GM18867 (cell line): ENCODE results near the gene CNOT4.
"Not testable (repeated sequence)": the region's sequence is repeated elsewhere in the genome, so short reads cannot be mapped to it uniquely, and the experiment has no call there.

ENCODE experiments used
- ATAC-seq: cut with Tn5 transposase; IDR thresholded peaks from one replicate; pipeline ENCODE4 v1.9.1; 2021; ENCODE audit warnings: mild to moderate bottlenecking, moderate library complexity; ENCODE audit not compliant: unreplicated experiment

CNOT4 gene

DNA sequence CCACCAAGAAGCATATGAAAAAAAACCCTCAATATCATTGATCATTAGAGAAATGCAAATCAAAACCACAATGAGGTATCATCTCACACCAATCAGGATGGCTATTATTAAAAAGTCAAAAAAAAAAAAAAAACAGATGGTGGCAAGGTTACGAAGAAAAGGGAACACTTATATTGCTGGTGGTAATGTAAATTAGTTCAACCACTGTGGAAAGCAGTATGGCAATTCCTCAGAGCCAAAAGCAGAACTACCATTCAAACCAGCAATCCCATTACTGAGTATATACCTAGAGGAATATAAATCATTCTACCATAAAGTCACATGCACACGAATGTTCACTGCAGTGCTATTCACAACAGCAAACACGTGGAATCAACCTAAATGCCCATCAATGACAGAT, 46.0 kb downstream of the CNOT4 start:
- no peak for ATAC-seq

DNA sequence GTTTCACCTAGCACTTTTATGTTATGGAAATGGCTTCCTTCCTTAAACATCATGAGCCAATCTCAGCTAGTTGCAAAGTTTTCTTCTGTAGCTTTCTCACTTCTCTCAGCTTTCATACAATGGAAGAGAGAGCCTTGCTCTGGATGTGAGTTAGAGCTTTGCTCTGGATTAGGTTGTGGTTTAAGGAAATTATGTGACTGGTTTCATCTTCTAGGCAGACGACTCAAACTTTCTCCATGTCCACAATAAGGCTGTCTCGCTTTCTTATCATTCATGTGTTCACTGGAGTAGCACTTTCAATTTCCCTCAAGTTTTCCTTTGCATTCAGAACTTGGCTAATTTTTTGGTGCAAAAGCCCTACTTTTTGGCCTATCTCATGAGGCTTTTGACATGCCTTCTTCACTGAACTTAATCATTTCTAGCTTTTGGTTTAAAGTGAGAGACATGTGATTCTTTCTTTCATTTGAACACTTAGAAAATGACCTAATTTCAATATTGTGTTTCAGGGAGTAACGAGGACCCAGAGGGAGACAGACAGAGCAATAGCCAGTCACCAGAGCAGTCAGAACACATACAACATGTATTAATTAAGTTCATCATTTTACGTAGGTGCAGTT, 49.8 kb downstream of the CNOT4 start:
- ATAC-seq: peak; percentile 70

DNA sequence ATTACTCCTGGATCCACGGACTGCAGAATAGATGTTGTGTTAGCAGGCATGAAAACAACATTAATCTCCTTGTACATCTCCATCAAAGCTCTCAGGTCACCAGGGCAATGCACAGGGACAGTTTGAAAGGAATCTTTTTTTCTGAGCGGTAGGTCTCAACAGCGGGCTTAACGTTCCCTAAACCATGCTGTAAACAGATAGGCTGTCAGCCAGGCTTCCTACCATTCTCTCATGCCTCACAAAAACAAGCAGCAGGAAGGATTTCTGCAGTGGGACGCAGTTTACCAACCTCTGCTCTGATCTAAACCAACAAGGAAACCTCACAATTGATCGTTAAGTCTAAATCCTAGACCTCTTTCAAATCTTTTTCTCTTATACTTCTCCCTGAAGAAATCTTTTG, 50.8 kb downstream of the CNOT4 start:
- no peak for ATAC-seq

DNA sequence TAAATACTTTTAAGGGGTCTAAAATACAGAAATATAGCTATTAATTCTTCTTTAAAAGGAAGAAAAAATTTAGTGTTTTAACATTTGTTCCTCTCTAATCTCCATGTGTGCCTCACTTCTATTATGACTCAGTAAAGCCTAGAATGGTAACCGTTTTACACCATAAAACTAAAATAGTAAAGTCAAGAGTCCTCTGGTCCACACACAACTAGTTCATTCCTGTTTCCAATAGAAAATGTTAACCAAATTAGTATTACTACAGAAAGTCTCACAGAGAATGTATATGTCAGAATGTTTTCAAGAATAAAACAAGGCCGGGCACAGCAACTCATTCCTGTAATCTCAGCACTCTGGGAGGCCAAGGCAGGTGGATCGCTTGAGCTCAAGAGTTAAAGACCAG, 55.8 kb downstream of the CNOT4 start:
- no peak for ATAC-seq

DNA sequence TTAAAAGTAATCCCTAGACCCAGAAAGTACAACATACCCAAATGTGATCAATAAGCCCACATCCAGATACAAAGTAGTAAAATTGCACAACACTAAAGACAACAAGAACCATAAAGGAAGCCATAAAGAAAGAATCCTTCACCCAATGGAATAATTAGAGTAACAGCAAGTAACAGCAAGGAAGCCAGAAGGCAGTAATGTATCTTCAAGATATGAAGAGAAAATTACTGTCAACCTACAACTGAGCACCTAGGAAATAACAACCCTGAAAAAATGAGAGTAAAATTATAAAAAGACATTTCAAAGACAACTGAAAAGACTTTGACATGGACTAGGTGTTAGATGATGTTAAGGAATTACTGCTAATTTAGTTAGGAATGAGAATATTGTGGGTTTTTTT, 60.5 kb downstream of the CNOT4 start:
- no peak for ATAC-seq

DNA sequence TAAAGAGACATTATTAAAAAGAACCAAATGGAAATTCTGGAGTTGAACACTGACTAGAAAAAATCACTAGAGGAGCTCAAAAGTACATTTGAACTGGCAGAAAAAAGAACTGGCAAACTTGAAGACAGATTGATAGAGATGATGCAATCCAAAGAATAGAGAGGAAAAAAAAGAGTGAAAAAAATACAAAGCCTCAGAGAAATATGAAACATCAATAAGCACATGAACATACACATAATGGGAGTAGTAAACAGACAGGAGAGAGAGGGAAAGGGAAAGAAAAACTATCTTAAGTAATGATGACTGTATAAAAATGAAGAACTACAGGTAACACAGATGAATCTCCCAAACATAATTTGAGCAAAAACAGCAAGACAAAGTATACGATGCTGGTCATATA, 61.1 kb downstream of the CNOT4 start:
- no peak for ATAC-seq

DNA sequence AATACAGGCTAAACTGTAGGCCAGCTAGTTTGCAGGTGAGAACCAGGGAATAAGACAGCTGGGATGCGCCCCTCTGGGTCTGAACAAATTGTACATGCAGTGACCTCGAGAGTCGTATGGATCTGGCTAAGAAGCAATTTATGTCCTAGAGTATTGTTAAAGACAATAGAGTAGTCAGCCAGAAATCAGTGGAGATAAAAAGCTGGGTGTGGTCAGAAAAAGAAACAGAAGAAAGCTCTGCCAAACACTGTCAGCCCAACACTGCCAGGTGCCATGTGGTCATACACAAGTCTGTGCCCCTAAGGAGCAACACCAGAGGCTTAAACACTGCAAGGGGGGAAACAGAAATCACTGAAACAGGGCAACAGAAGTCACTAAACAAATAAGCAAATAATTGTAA, 62.2 kb downstream of the CNOT4 start:
- no peak for ATAC-seq

DNA sequence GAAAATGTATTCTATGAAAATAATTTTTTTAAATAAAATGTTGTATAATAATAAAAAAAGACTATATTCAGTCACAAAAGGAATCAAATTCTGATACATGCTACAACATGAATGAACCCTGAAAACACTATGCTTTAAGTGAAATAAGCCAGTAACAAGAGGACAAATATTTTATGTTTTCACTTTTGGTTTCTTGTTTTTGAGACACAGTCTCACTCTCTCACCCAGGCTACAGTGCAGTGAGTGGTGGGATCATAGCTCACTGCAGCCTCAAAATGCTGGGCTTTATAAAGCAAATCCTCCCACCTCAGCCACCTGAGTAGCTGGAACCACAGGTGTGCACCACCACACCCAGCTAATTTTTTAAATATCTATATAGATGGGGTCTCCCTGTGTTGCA, 64.2 kb downstream of the CNOT4 start:
- peak; percentile 57 for ATAC-seq

DNA sequence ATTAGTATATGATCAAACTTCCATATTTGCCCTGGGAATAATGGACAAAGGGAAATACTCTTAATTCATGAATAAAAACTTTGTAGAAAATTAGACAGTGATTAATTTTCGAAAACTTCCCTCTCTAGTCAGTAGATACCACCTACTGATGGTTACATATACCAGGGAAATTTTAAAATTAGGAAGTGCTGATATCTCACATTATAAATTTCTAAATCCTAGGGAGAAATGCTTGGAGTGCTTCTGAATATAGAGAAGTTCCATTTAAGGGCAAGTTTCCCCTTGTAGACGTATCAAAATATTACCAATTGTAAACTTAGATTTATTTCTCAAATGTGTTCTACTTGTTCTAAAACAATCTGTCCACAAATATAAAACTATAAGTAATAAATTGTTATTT, 64.6 kb downstream of the CNOT4 start:
- ATAC-seq: not testable (repeated sequence)

DNA sequence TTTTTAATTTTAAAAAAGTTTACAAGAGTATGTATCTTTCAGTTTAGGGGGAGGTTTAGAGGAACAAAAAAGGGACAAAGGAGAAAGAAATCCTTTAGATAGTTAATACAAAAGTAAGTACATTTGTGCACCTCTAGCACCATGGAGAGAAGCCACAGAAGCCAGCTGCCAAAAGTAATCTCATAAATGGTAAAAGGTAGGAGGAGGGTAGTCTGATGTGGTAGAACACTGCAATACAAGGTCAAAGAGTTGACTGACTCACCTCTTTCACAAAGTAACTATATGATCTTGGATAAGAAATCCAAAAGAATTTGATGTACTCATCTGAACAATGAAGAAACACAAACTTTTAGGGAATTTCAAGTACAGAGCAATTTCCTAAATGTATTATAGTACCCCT, 68.1 kb downstream of the CNOT4 start:
- ATAC-seq: no peak

DNA sequence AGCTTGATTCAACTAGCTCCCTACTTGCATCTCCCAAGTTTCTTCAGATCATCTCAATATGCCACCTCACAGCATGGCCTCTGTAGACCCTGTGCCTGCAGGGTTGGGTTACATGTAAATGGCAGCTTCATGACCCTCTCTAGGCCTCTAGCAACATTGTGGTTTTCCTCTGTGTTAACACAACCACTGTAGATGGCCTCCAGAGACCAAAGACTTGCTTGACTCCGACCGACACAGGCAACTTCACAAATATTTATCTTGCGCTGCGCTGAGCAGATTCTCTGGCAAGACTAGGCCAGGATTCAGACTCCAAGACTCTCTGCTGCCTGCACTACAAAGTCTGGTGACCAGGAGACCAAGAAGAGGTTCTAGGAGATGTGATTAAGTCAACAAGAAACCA, 75.9 kb downstream of the CNOT4 start:
- no peak for ATAC-seq

DNA sequence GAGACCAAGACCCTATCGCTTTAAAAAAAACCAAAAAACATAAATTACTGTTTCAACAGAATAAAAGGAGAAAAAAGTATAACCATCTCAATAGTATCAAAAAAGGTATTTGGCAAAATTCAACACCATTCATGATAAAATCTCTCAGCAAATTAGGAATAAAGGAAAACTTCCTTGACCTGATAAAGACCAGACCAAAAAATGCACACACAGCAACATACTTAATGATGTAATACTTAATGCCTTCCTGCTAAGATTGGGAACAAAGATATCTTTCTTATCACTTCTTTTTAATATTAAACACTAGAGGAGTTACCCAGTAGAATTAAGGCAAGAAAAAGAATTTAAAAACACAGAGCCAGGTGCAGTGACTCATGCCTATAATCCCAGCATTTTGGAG, 79.3 kb downstream of the CNOT4 start:
- ATAC-seq: no peak

DNA sequence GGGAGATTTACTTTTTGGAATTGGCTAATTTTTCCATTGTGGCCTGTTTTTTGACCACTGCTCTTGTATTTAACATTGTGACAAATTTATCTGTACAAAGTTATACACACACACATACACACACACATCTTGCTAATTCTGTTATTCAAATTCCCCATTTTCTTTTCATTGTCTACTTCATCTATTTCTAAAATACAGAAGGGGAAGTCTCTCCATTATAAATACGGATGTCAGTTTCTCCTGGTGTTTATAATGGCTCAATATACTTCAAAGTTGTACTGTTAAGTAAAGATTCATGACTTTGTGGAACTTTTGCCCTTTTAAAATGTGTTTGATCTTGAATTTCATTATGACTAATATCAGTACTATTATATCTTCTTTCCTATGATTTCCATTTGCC, 81.0 kb downstream of the CNOT4 start:
- no peak for ATAC-seq

DNA sequence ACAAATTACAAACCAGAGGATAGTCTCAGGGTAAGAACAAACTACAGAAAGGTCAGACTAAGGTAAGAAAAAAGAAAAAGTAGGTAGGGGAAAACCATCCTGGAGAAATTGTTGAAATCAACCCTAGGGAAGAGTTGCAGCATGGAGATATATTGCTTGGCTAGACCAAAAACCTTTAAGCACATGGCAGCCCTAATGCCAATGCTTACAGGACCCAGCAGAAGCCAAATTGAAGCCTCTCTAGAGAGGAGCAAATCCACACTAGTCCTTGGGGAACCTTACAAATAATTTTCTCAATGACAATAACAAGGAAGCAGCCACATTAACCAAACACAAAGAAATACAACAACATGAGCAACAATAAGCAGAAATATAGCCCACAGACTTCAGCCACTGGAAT, 81.9 kb downstream of the CNOT4 start:
- ATAC-seq: no peak

DNA sequence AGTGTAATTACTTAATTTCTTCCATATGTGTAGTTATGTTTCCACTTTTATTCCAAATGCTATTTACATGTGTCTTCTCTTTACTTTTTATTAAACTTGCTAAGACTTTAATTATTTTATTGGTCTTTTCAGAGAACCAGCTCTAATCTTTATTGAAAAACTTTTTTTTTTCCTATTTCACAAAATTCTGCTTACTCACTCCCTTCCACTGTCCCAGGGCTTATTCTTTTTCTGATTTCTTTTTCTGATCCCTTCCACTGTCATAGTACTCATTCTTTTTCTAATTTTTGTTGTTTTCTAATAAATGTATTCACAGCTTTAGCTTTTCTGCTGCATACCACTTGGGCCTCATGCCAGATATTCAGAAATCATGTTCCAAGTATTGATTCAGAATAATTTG, 82.7 kb downstream of the CNOT4 start:
- ATAC-seq: no peak

DNA sequence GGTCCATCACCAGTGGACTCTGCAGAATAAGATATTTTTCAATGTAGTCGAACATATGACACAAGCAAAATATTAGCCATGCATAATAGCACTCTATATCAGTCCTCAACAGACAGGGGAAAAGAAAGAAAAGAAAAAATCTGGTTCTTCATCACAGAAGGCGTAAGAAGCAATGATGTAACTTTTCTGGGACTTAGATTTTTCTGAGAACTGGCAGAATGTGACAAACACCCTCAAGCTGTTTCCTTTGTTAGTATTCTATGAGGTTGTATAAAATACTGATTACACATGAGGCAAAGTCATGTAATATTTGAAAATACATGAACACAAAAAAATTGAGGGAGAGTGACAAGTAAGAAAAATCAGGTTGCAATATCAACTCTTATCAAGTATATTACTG, 84.9 kb downstream of the CNOT4 start:
- ATAC-seq: no peak

DNA sequence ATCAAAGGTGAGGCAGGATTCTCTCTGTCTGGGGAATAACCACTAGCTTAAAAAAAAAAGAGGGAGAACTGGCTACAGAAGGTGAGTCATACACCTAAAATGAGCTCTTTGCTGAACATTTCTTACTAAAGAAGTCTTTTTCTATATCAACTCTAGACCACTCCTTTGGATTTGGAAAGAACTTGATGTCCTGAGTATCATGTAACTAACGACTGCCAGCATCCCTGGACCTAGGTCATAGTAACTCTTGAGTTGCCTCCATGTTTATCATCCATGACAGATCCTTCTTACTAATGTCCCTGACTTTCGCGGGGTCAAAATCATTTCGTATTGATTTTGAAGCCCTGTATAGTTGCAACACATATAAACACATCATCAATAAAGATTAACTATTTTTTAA, 89.1 kb downstream of the CNOT4 start:
- ATAC-seq: no peak

DNA sequence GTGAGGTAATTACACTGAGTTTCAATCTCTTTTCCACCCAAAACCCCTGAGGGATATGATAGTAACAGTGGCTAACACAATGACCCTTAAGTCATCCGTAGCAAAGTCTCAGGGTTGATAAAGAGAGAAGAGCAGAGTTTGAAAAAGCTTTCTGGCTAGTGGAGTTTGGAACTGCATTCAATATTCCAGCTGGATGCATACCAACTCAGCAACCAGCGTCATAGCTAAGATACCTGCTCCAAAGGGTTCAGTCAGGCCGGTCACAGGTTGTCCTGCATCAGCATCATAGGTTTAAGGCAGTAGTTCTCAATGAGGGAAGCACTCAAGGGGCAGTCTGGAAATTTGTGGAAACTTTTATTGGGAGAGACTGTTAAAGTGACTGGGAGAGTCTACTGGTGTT, 93.5 kb downstream of the CNOT4 start:
- ATAC-seq: no peak

DNA sequence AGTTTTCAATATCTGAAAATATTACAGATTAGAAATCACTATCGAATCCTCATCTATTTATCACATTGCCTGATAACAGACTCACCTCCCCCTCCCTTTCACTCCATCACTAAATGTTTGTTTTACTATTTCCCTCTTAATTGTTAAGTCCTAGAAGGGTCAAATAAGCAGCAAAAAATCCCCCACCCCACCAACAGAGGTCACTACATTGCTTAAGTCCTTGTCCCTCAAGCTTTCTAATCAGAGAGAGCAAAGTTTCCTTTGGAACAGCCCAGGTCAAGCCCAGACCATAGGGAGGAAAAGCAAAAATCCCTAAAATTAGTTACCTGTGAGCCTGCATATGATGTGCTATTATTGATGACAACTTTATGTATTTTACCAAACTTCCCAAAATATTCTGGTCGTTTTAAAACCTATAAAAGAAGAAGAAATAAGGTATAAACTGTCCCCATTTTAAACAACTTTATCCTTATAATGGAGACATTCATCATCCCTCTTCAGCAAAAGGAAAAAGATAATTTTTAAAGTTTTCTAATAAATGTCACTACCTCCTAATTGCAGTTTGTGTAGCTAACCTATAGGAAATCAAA, 95.0 kb downstream of the CNOT4 start:
- ATAC-seq: no peak

DNA sequence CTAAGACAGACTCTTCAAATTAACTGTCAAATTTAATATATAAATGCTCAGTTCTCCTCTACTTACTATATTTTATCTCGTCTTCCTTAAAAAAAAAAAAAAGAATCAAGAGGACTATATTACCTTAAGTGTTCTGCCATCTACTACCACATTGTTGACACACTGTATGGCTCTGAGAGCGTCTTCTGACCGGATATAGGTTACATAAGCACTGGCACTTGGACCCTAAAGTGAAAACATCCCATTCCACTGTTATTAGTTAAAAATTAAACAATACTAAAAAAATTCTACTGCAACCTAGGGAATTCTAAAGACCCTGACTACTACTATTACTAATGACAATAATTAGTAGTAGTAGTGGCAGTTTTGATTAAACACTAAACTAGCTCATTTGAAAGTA, 95.7 kb downstream of the CNOT4 start:
- ATAC-seq: no peak

DNA sequence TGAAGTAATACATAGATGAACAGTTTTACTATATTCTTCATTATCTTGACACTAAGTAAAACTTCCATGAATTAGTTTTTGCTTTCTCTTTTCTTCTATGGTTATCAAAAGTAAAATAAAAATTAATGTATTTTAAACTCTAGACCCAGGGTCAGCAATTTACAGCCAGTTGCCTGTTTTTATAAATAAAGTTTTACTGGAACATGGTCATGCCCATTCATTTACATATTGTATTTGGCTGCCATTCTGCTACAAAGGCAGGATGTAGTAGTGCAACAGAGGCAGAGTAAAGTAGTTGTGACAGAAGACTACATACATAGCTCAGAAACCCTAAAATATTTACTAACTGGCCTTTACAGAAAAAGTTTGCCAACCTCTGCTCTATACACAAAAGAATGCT, 98.8 kb downstream of the CNOT4 start:
- ATAC-seq: no peak

DNA sequence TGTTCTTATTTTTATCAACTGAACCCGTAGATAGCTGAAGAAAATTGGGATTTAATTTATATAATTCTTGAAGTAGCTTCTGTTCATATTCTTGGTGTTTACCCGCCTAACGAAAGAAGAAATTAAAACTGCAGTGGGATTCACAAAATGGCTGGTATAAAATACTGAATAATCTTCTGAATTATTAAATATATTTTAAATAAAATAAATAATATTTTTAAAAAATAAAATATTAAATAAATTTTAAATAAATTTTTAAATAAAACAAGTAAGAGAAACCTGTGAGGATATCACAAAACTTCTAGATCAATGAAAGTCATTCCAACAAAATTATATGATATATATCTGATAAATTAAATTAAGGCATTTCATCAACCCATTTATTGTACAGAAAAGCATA, 99.4 kb downstream of the CNOT4 start:
- no peak for ATAC-seq

DNA sequence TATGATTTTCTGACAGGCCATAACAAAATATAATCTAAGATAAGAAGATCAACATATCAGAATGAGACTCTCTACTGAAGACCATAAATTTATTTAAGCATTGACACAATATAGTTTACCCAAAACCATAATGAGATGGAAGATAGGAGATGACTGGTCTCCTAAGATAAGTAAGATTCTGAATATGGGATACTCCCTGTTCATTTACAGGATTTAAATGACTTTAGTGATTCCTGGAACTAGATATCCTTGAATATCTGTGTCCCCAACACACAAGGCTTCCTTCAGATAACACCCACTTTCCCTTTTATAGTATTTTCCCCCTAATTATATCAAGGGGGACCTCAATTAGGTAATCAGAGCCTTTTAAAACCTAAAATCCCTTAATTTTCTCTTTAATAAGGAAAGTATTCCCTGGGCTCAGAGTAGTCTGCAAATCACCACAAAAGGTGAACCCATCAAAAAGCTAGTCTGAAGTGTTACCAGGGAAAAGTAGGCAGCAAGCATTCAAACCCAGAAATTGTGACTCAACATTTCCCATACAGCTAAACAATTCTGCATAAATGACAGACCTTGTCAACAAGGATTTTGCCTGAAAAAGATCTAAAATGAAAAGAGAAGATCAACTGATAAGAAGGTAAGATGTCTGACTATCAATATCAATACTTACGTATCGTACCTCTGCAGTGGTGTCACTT, 99.9 kb downstream of the CNOT4 start:
- no peak for ATAC-seq
